Measurements from ENCODE around the gene SKI.

The SKI gene

DNA sequence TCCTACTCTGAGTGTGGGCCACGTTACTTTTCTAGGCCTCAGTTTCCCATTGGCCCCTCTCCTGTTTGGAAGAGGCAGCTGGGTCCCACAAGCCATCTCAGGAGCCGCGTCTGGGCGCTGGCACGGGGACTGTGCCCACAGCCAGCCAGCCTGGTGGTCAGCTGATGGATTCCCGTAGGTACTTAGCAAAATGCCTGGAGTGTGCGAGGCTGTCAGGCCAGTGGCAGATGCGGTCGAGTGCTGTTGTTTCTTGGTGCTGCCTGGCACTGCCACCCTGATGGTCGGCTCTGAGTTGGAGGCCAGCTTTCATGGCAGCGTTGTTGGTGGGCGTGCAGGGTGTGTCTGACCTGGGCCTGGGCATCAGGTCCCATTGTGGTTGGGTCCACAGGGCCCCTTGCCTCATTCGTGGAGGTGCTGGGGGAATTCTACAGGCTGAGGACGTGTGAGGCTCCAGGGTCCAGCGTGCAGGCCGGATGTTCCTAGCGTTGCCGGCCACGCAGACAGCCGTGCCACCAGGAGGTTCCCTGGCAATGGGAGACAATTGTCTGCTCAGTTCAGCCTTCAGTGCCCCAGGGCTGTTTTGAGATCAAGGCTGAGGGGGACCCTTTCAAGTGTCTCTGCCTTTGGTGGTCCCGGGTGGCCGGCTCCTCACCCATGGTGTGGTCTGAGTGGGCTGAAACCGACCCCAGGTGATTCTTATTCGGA lies 20.9 kb downstream of the SKI start:
- H3K4me3 ChIP-seq (ENCODE audit: low read length): no peak overlapping the region
- no peak for TF ChIP-seq ZNF274 (IDR thresholded peaks at IDR 0.05; ENCODE audit: low read depth, low read length)

GRCh38 chr1:2249559-2249906 lies 21.4 kb downstream of the SKI start:
- TF ChIP-seq ZNF274 (IDR thresholded peaks at IDR 0.05; ENCODE audit: low read depth, low read length): no peak
- no peak overlapping the region for H3K4me3 ChIP-seq (ENCODE audit: low read length)

DNA sequence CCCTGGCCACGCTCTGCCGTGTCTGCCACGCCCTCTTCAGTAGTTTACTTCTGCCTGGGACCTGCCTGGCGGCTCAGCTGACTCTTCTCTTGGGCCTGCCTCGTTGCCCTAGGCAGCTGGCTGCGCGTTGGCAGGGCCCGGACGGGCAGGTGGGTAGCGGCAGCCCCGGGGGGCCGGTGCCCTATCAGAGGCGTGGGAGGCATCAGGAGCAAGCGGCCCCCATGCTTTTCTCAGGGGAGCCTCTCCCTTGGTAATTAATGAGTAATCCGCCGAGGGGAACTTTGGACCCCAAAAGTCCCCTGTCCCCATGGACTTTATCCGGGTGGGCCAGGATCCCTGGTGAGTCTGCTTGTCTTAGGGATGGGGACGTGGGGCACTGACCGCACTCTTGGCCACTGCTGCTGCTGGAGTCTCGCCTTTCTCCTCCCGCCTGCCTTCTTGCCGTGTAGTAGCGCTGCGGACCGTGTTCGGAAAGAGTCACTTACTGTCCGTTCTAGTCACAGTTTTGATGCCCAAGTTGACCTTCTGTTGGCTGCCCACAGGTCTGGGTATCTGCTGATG lies 22.7 kb downstream of the SKI start:
- H3K4me3 ChIP-seq (ENCODE audit: low read length): no peak overlapping the region
- TF ChIP-seq ZNF274 (IDR thresholded peaks at IDR 0.05; ENCODE audit: low read depth, low read length): no peak

- no peak overlapping the region for H3K4me3 ChIP-seq (ENCODE audit: low read length)
- TF ChIP-seq ZNF274 (IDR thresholded peaks at IDR 0.05; ENCODE audit: low read depth, low read length): no peak
Observed at GRCh38 chr1:2251363-2251762, 23.2 kb downstream of the SKI start.

- TF ChIP-seq ZNF274 (IDR thresholded peaks at IDR 0.05; ENCODE audit: low read depth, low read length): no peak
- H3K4me3 ChIP-seq (ENCODE audit: low read length): no peak overlapping the region
Observed at GRCh38 chr1:2251786-2252185, 23.7 kb downstream of the SKI start.

DNA sequence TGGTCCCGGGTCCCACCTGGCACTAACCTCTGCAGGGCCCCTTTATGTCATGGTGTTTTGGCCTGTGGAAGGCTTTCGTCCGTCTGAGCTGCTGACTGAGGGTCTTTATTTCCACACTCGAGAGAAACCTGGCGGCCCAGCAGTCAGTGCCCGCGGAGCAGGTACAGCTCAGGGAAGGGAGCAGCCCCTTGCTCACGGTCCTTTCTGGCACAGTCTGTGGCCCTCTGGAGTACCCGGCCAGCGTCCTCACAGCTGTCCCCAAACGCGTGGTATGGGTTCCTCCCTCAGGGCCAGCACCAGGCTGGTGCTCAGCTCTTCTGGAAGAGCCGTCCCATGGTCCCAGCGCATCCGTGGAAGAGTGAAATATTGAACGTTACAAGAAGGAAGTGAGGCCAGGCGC lies 24.3 kb downstream of the SKI start:
- TF ChIP-seq ZNF274 (IDR thresholded peaks at IDR 0.05; ENCODE audit: low read depth, low read length): no peak
- no peak overlapping the region for H3K4me3 ChIP-seq (ENCODE audit: low read length)

GRCh38 chr1:2253036-2253796 lies 25.1 kb downstream of the SKI start:
- no peak overlapping the region for H3K4me3 ChIP-seq (ENCODE audit: low read length)
- TF ChIP-seq ZNF274 (IDR thresholded peaks at IDR 0.05; ENCODE audit: low read depth, low read length): no peak

DNA sequence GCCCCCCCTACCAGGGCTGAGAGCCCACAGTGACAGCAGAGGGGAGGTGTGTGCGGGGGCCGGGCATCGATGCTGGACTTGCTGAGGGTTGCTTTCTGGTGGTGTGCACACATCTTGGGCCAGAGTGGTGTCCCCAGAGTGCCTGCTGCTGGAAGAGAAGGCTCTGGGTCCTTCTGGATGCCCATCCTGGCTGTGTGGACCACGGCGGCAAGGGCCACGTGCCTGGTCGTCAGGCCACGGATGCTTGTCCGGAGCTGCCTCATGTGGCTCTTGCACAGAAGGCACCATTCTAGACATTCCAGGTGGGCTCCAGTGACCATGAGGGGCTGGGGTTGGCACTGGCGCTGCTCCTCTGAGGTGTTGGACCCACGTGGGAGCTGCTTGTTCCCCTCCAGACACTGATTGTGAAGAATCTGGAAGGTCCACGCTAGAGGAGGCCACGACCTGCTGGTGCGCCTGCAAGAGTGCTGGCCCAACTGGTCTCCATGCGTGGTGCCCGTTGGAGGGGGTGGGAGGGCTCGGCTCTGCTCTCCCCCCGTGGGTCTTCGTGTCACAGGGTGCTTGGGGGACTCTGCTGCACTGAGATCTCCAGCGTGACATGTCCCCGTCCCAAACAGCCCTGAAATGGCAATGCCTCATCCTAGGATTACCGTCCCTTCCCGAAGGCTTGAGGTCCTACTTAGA lies 25.8 kb downstream of the SKI start:
- no peak overlapping the region for H3K4me3 ChIP-seq (ENCODE audit: low read length)
- TF ChIP-seq ZNF274 (IDR thresholded peaks at IDR 0.05; ENCODE audit: low read depth, low read length): no peak

DNA sequence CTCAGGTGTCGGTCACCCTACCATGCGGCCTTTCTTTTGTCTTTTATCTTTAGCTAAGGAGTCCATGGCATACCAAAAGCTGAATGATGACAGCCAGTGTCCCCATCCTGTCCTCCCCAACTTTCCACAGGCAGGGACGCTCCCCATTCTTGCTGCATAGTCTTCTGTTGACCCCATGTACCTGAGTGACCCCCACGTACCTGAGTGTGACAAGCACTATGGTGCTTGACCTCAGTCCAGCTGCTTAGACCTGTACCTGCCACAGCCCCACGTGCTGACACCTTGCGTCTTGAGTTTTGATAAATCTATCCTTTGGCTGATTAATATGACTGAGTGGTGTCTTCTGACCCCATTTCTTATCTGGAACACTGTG lies 26.9 kb downstream of the SKI start:
- H3K4me3 ChIP-seq (ENCODE audit: low read length): no peak overlapping the region

GRCh38 chr1:2255420-2256369 lies 27.6 kb downstream of the SKI start:
- H3K4me3 ChIP-seq (ENCODE audit: low read length): no peak overlapping the region
- no peak for TF ChIP-seq ZNF274 (IDR thresholded peaks at IDR 0.05; ENCODE audit: low read depth, low read length)

More for the DNA sequence above, 26.9 kb downstream of the SKI start:
- no peak for TF ChIP-seq ZNF274 (IDR thresholded peaks at IDR 0.05; ENCODE audit: low read depth, low read length)

- no peak for TF ChIP-seq ZNF274 (IDR thresholded peaks at IDR 0.05; ENCODE audit: low read depth, low read length)
- no peak overlapping the region for H3K4me3 ChIP-seq (ENCODE audit: low read length)
Observed at GRCh38 chr1:2256435-2257244, 28.5 kb downstream of the SKI start.

DNA sequence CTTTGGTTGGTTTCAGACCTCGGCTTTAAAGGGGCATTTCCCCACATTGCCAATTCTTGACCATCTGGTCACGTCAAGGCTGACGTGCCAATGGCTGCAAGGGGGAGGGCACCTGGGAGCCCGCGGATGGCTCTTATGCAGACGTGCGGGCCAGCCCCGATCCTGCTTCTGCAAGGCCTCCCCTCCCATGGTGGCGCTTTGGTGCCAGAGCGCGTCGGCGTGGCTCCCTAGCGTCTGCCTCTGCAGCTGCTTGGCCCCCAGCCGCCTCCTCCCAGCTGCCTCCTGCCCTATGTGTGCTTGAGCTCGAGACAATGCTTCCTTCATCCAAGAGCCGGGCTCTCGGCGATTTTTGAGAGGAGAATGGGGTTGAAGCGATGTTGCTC lies 29.1 kb downstream of the SKI start:
- no peak overlapping the region for H3K4me3 ChIP-seq (ENCODE audit: low read length)
- TF ChIP-seq ZNF274 (IDR thresholded peaks at IDR 0.05; ENCODE audit: low read depth, low read length): no peak

DNA sequence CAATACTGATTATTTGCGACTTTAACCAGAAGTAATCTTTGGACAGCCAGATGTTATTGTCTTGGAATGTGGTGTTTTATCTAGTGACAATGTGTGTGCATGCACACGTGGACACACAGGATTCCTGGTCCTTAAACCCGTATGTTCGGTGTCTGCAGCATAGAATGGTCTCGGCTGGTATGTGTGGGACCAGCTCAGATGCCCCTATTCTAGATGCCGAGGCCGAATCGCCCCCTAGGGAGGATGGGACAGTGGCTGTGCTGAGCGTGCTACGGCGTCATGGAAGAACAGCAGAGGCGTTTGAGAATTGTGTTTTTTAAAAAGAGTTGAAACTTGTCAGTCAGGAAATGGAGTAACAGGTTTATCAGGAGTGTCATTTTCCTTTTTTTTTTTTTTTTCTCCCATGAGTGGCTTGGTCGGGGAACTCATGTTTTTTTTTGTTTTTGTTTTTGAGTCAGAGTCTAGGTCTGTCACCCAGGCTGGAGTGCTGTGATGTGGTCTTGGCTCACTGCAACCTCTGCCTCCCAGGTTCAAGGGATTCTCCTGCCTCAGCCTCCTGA lies 30.1 kb downstream of the SKI start:
- TF ChIP-seq ZNF274 (IDR thresholded peaks at IDR 0.05; ENCODE audit: low read depth, low read length): no peak
- no peak overlapping the region for H3K4me3 ChIP-seq (ENCODE audit: low read length)
